B cell (primary cell): ENCODE results near the gene ANXA7. TPM values are rescaled to one million over a fixed set of nuclear protein-coding genes. Genes with fewer than 3 reads are reported as not detected.

Experiments
- ATAC-seq: fragments of 200-7000 bp; cut with Tn5 transposase; one replicate; pipeline ENCODE4 v1.10.0; 2021; ENCODE audit warnings: low read depth, mild to moderate bottlenecking, moderate number of reproducible peaks, moderate library complexity
- CTCF ChIA-PET: fragments of 350-600 bp; sonication (Branson Sonifier 250); formaldehyde crosslinking; loops from one replicate; lab custom pipeline; 2021; ENCODE audit warnings: antibody characterized with exemption, inconsistent platforms; lab: Charles Lee
- POLR2A ChIA-PET: fragments of 350-600 bp; sonication (Branson Sonifier 250); formaldehyde crosslinking; loops from one replicate; lab custom pipeline; 2021; ENCODE audit warnings: antibody characterized with exemption; lab: Charles Lee
- DNase-seq: peaks from one replicate; pipeline ENCODE4 v3.0.0; 2013
- H2AFZ ChIP-seq: 2 replicates; pipeline ENCODE4 v1.6.1; 2012; ENCODE audit warnings: mild to moderate bottlenecking, low read depth, low read length; ENCODE audit not compliant: insufficient read depth, poor library complexity, severe bottlenecking
- H3K27ac ChIP-seq, 2 donors: 1 replicate in 1 of 2; 2 replicates in 1 of 2; pipeline ENCODE4 v1.5.1; 2012 to 2013; ENCODE audit warnings: low read length in 2 of 2, mild to moderate bottlenecking in 2 of 2, moderate library complexity in 1 of 2
- H3K27me3 ChIP-seq, 4 experiments: fragments of 200-600 bp in 1 of 4; sonication (generic) in 1 of 4; replicated peaks in 1 of 4; 1 replicate in 2 of 4; 2 replicates in 2 of 4; pipeline versions ENCODE4 v1.6.1 to v1.7.0; 2013 to 2016; ENCODE audit warnings: low read length in 3 of 4, mild to moderate bottlenecking in 2 of 4, mixed read lengths in 1 of 4, moderate library complexity in 1 of 4; ENCODE audit not compliant: insufficient read depth in 4 of 4, control insufficient read depth in 3 of 4; ENCODE audit errors: control extremely low read depth in 1 of 4
- H3K36me3 ChIP-seq, 2 experiments: replicated peaks in 1 of 2; 1 replicate in 1 of 2; 2 replicates in 1 of 2; pipeline versions ENCODE4 v1.6.1 to v1.7.1; 2013; ENCODE audit warnings: low read length in 1 of 2; ENCODE audit not compliant: insufficient read depth in 2 of 2, control insufficient read depth in 1 of 2; ENCODE audit errors: control extremely low read depth in 1 of 2, extremely low read depth in 1 of 2
- H3K4me1 ChIP-seq, 2 donors: fragments of 200-600 bp in 1 of 2; sonication (generic) in 1 of 2; 1 replicate in 1 of 2; 2 replicates in 1 of 2; pipeline versions ENCODE4 v1.5.1 to v1.6.1; 2013 to 2017; ENCODE audit warnings: low read length in 2 of 2; ENCODE audit not compliant: control insufficient read depth in 2 of 2, insufficient read depth in 2 of 2
- H3K4me2 ChIP-seq: replicated peaks from 2 replicates; pipeline ENCODE3; 2012; ENCODE audit warnings: mild to moderate bottlenecking, low read depth, low read length; ENCODE audit not compliant: poor library complexity, severe bottlenecking
- H3K4me3 ChIP-seq, 5 experiments: fragments of 200-600 bp in 1 of 5; sonication (generic) in 1 of 5; 1 replicate in 3 of 5; 2 replicates in 2 of 5; pipeline versions ENCODE4 v1.5.1 to v1.7.0; 2011 to 2016; ENCODE audit warnings: low read length in 4 of 5, mild to moderate bottlenecking in 4 of 5, low read depth in 2 of 5, control low read depth in 1 of 5, moderate library complexity in 1 of 5; ENCODE audit not compliant: insufficient read depth in 1 of 5; ENCODE audit errors: control extremely low read depth in 1 of 5, extremely low read depth in 1 of 5
- H3K79me2 ChIP-seq: fragments of 200-600 bp; sonication (generic); one replicate; pipeline ENCODE4 v1.6.0; 2016; ENCODE audit warnings: low read length; ENCODE audit not compliant: control insufficient read depth, insufficient read depth
- H3K9ac ChIP-seq: fragments of 200-600 bp; sonication (generic); 2 replicates; pipeline ENCODE4 v1.6.1; 2017; ENCODE audit warnings: mild to moderate bottlenecking, low read length, moderate library complexity
- H3K9me3 ChIP-seq, 3 donors: one replicate each; pipeline versions ENCODE4 v1.6.1 to v1.7.1; 2013; ENCODE audit warnings: low read length in 2 of 3; ENCODE audit not compliant: control insufficient read depth in 2 of 3, insufficient read depth in 1 of 3; ENCODE audit errors: control extremely low read depth in 1 of 3
- H4K20me1 ChIP-seq: 2 replicates; pipeline ENCODE4 v1.6.0; 2012; ENCODE audit warnings: mild to moderate bottlenecking, low read length; ENCODE audit not compliant: insufficient read depth, control insufficient read depth, poor library complexity, severe bottlenecking
- H3K27ac Mint-ChIP-seq: one replicate; pipeline ENCODE4 v1.8.0; 2021; ENCODE audit warnings: mixed read lengths
- H3K27me3 Mint-ChIP-seq: one replicate; pipeline ENCODE4 v1.8.0; 2021; ENCODE audit warnings: mixed read lengths
- H3K4me1 Mint-ChIP-seq: one replicate; pipeline ENCODE4 v1.8.0; 2021; ENCODE audit warnings: mixed read lengths
- H3K4me3 Mint-ChIP-seq: one replicate; pipeline ENCODE4 v1.8.0; 2021; ENCODE audit warnings: mixed read lengths
- H3K9me3 Mint-ChIP-seq: one replicate; pipeline ENCODE4 v1.8.0; 2022; ENCODE audit warnings: mixed read lengths; ENCODE audit not compliant: insufficient read depth
- CTCF ChIP-seq: fragments of 200-600 bp; IDR thresholded peaks from one replicate; pipeline ENCODE4 v1.8.0; 2022; ENCODE audit warnings: antibody characterized with exemption, mild to moderate bottlenecking
- EZH2 ChIP-seq: IDR thresholded peaks from 2 replicates; pipeline ENCODE4 v1.6.1; 2012; ENCODE audit warnings: borderline replicate concordance, low read depth, mild to moderate bottlenecking, moderate library complexity, low read length; ENCODE audit not compliant: insufficient read depth, poor library complexity, severe bottlenecking
- WGBS: methylation state at CpG from one replicate; pipeline ENCODE4 v1.1.5; 2013; ENCODE audit warnings: missing lambda C conversion rate; ENCODE audit not compliant: insufficient coverage; 5-methylcytosine and 5-hydroxymethylcytosine counted together
- intact Hi-C: fragments of 100-400 bp; cut with micrococcal nuclease; formaldehyde crosslinking; loops from one replicate; pipeline ENCODE4 v1.10.0; 2022
- polyA plus RNA-seq: library from polyadenylated mRNA; depleted of rRNA; stranded (reverse); fragments of >200 nt; gene quantifications from 2 replicates; pipeline ENCODE4 v1.2.3, GENCODE V29; 2012
- total RNA-seq, 2 donors: library from RNA; stranded (reverse); fragments of 120-200 nt in 1 of 2; gene quantifications; 1 replicate in 1 of 2; 2 replicates in 1 of 2; pipeline versions ENCODE4 v1.2.3 to v1.2.4, GENCODE V29; 2013 to 2022

The ANXA7 gene
- total and polyA plus RNA-seq, 2 donors (not counting 1 experiment from before 2014, with no cell fraction given): 43.4 to 90.0 TPM

- H3K36me3 ChIP-seq: peaks cover 25 to 29% of the 10 kb centered on the region in 2 experiments
- H3K27me3 ChIP-seq: no peaks in the 10 kb centered on the region
- no peak for TF ChIP-seq CTCF
- no peak for TF ChIP-seq EZH2
- no CpG with 5 or more reads among the region's 1 CpG for WGBS
- no peaks in the 10 kb centered on the region for H3K79me2 ChIP-seq
- no peaks in the 10 kb centered on the region for H4K20me1 ChIP-seq
- intact Hi-C loops: no loop called here
- H3K4me3 Mint-ChIP-seq: no peak overlapping the region
- no peaks in the 10 kb centered on the region for H3K4me1 Mint-ChIP-seq
- no peak overlapping the region for H3K9ac ChIP-seq
- no peak overlapping the region for H3K4me2 ChIP-seq
- no peak overlapping the region for H2AFZ ChIP-seq
- no peak overlapping the region for H3K27ac ChIP-seq
- CTCF ChIA-PET: no interaction called here
- no peaks in the 10 kb centered on the region for H3K4me1 ChIP-seq
- no peak overlapping the region for H3K27ac Mint-ChIP-seq
- ATAC-seq (no peak), DNase-seq (no peak)
- POLR2A ChIA-PET: no interaction called here
- H3K9me3 ChIP-seq: no peaks in the 10 kb centered on the region
- no peak overlapping the region for H3K4me3 ChIP-seq
- no peaks in the 10 kb centered on the region for H3K9me3 Mint-ChIP-seq
- H3K27me3 Mint-ChIP-seq: no peaks in the 10 kb centered on the region
Observed at GRCh38 chr10:73439605-73440312, 25.9 kb upstream of the ANXA7 start.

GRCh38 chr10:73439055-73439454, 25.2 kb upstream of the ANXA7 start:
- no peak overlapping the region for H3K27ac ChIP-seq
- Mint-ChIP-seq H3K4me1 (no peaks in the 10 kb centered on the region), H3K27me3 (no peaks in the 10 kb centered on the region), H3K4me3 (no peak overlapping the region), H3K9me3 (no peaks in the 10 kb centered on the region), H3K27ac (no peak overlapping the region)
- no peaks in the 10 kb centered on the region for H3K27me3 ChIP-seq
- H3K4me1 ChIP-seq: no peaks in the 10 kb centered on the region
- no peak for ATAC-seq
- no peak overlapping the region for H2AFZ ChIP-seq
- DNase-seq: no peak
- no peak overlapping the region for H3K9ac ChIP-seq
- no peak overlapping the region for H3K4me3 ChIP-seq
- no CpG with 5 or more reads among the region's 1 CpG for WGBS
- H3K9me3 ChIP-seq: no peaks in the 10 kb centered on the region
- ChIA-PET CTCF (no interaction called here), POLR2A (no interaction called here)
- H4K20me1 ChIP-seq: no peaks in the 10 kb centered on the region
- TF ChIP-seq CTCF (no peak), EZH2 (no peak)
- intact Hi-C loops: no loop called here
- peaks cover 20 to 25% of the 10 kb centered on the region in 2 experiments for H3K36me3 ChIP-seq
- no peak overlapping the region for H3K4me2 ChIP-seq
- no peaks in the 10 kb centered on the region for H3K79me2 ChIP-seq
